Inflammatory macrophage (primary cell): Measurements from ENCODE around the gene CATSPER1.

Experiments used
- DNase-seq, 2 donors: peaks; one replicate each; pipeline ENCODE4 v3.0.0-alpha.2; 2020 to 2022

Gene CATSPER1

DNA sequence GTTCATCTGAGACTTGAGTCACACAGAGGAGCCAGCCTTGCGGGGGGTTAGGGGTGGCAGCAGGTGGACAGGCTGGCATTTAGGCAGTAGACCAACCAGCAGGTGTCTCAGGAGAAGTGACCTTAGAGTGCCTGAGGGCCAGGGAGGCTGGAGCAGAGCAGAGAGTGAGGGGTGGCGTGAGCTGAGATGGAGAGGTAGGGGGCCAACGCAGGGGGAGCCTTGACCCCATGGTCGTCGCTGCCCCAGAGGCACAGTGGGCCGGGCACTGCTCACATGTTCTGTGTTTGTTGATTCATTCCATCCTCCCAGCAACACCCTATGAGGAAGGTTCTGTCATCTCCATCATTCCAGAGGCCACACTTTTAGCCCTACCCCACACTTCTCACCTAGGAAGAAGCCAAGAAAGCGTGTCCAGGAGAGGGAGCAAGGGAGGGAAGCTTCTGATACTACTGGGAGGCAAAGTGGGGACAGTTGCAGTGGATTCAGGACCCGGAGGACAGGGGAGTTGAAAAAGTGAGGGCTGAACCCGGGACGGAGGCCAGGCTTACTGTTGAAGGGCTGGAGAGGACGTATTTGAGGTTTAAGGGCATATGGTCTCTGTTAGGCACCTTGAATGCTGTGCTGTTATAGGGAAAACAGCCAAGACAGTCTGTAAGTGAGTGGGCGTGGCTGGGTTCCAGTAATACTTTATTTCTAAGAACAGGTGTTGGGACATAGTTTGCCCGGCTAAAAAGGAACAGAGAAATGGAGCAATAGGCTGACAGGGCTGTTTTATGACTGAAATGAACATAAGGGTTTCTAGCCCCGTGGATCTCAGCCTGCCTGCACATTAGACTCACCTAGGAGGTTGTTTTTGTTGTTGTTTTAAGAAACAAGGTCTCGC, 57.4 kb downstream of the CATSPER1 start:
- DNase-seq: peak; percentile 80 to 89

GRCh38 chr11:65967329-65967934, 58.8 kb downstream of the CATSPER1 start:
- DNase-seq: no peak
